HepG2 (cell line): ENCODE results near the gene DYSF. TPM values are rescaled to one million over a fixed set of nuclear protein-coding genes. Genes with fewer than 3 reads are reported as not detected.

Experiments
- ATAC-seq: fragments of 200-7000 bp; cut with Tn5 transposase; 3 replicates; pipeline ENCODE4 v1.9.1; 2020; ENCODE audit warnings: mild to moderate bottlenecking, moderate library complexity
- BruUV-seq: library from RNA; stranded (reverse); fragments of 400-500 nt; replicated peaks from 2 replicates; lab custom pipeline; 2021; lab: Mats Ljungman, UMichigan
- CTCF ChIA-PET: fragments of 300-600 bp; formaldehyde crosslinking; extraction: SDS; loops from one replicate; lab custom pipeline; 2021; ENCODE audit warnings: low total read pairs, inconsistent platforms, low intra/inter-chr PET ratio; lab: Yijun Ruan, JAX
- POLR2A ChIA-PET: fragments of 350-600 bp; sonication (Branson Sonifier 250); formaldehyde crosslinking; loops from one replicate; lab custom pipeline; 2020; ENCODE audit warnings: antibody characterized with exemption, inconsistent platforms; lab: Yijun Ruan, JAX
- DNase-seq: peaks from one replicate; pipeline ENCODE4 v3.0.0-alpha.2; 2015; ENCODE audit warnings: low spot score
- FAIRE-seq: peaks from 3 replicates; lab custom pipeline; 2011; peaks lifted over from hg19 to GRCh38; lab: Jason Lieb, UNC
- H2AFZ ChIP-seq: one replicate; pipeline ENCODE4 v1.6.1; 2011; ENCODE audit warnings: low read length, inconsistent platforms
- H3K27ac ChIP-seq: fragments of 300-600 bp; 3 replicates; pipeline ENCODE4 v1.8.0; 2011; ENCODE audit warnings: mixed run types, mild to moderate bottlenecking, mixed read lengths, low read length, inconsistent platforms; ENCODE audit not compliant: insufficient read depth; ENCODE audit errors: extremely low read length
- H3K27me3 ChIP-seq, 2 experiments: fragments of 200-600 bp in 1 of 2; 2 replicates in 1 of 2; 3 replicates in 1 of 2; pipeline versions ENCODE4 v1.6.0 to v1.8.0; 2011; ENCODE audit warnings: low read length in 2 of 2, mild to moderate bottlenecking in 2 of 2, moderate library complexity in 2 of 2, inconsistent platforms in 1 of 2; ENCODE audit not compliant: insufficient read depth in 2 of 2, control insufficient read depth in 1 of 2
- H3K36me3 ChIP-seq, 2 experiments: fragments of 200-600 bp in 1 of 2; replicated peaks in 1 of 2; 2 replicates in 1 of 2; 3 replicates in 1 of 2; pipeline versions ENCODE4 v1.5.1 to v1.8.0; 2011; ENCODE audit warnings: low read length in 2 of 2, inconsistent platforms in 1 of 2; ENCODE audit not compliant: insufficient read depth in 2 of 2, control insufficient read depth in 1 of 2
- H3K4me1 ChIP-seq: 2 replicates; pipeline ENCODE4 v1.5.1; 2012; ENCODE audit warnings: low read length, inconsistent platforms; ENCODE audit not compliant: insufficient read depth
- H3K4me2 ChIP-seq: 2 replicates; pipeline ENCODE4 v1.6.0; 2011; ENCODE audit warnings: low read depth, low read length, inconsistent platforms
- H3K4me3 ChIP-seq, 3 experiments: fragments of 200-600 bp in 1 of 3; sonication (generic), shearing (Covaris generic) in 1 of 3; replicated peaks in 1 of 3; 2 replicates each; pipeline ENCODE4 v1.5.1; 2011 to 2016; ENCODE audit warnings: low read length in 3 of 3, inconsistent platforms in 2 of 3, low read depth in 2 of 3, mild to moderate bottlenecking in 2 of 3, control low read depth in 1 of 3, mixed read lengths in 1 of 3; ENCODE audit not compliant: insufficient read depth in 1 of 3
- H3K79me2 ChIP-seq: one replicate; pipeline ENCODE4 v1.6.1; 2011; ENCODE audit warnings: low read length, inconsistent platforms; ENCODE audit not compliant: insufficient read depth
- H3K9ac ChIP-seq: 2 replicates; pipeline ENCODE4 v1.6.0; 2011; ENCODE audit warnings: mild to moderate bottlenecking, low read depth, low read length, inconsistent platforms; ENCODE audit not compliant: insufficient read depth
- H3K9me3 ChIP-seq: 2 replicates; pipeline ENCODE4 v1.5.1; 2012; ENCODE audit warnings: mild to moderate bottlenecking, low read length
- H4K20me1 ChIP-seq: 2 replicates; pipeline ENCODE4 v1.6.0; 2011; ENCODE audit warnings: inconsistent platforms, mild to moderate bottlenecking, low read length, moderate library complexity; ENCODE audit not compliant: insufficient read depth
- CBFB ChIP-seq: sonication (generic); formaldehyde crosslinking; IDR thresholded peaks from 2 replicates; pipeline ENCODE4 v1.4.0; 2020; ENCODE audit warnings: missing genetic modification reagents
- CBX2 ChIP-seq, 2 experiments: fragments of 200-600 bp in 1 of 2; sonication (generic); formaldehyde crosslinking in 1 of 2; IDR thresholded peaks; 2 replicates each; pipeline versions ENCODE4 v1.7.0 to v1.8.1; 2018 to 2022; ENCODE audit warnings: low read depth in 2 of 2, low read length in 1 of 2, mild to moderate bottlenecking in 1 of 2, missing genetic modification reagents in 1 of 2
- KDM4B ChIP-seq: sonication (generic); formaldehyde crosslinking; IDR thresholded peaks from 2 replicates; pipeline ENCODE4 v1.4.0; 2020; ENCODE audit warnings: missing genetic modification reagents
- ZFP82 ChIP-seq: sonication (generic); formaldehyde crosslinking; IDR thresholded peaks from 2 replicates; pipeline ENCODE4 v1.5.1; 2020; ENCODE audit warnings: mild to moderate bottlenecking, missing genetic modification reagents, borderline replicate concordance
- ZNF431 ChIP-seq: sonication (generic); formaldehyde crosslinking; IDR thresholded peaks from 2 replicates; pipeline ENCODE4 v1.9.0; 2022; ENCODE audit warnings: missing genetic modification reagents, low read depth, mild to moderate bottlenecking, borderline replicate concordance
- ZNF616 ChIP-seq: sonication (generic); formaldehyde crosslinking; IDR thresholded peaks from 2 replicates; pipeline ENCODE4 v1.5.0; 2020; ENCODE audit warnings: low read depth, mild to moderate bottlenecking, missing genetic modification reagents
- WGBS: methylation state at CpG from one replicate; pipeline ENCODE4 v1.1.6; 2017; ENCODE audit warnings: low lambda C conversion rate; 5-methylcytosine and 5-hydroxymethylcytosine counted together
- in situ Hi-C: cut with HindIII; loops from 2 replicates; pipeline ENCODE4 v1.10.0; 2017; ENCODE audit warnings: low pct_unique_long_range_greater_than_20kb; ENCODE audit not compliant: extremely low pct_ligation_motif_present
- intact Hi-C: fragments of 100-400 bp; cut with micrococcal nuclease; formaldehyde crosslinking; loops from one replicate; pipeline ENCODE4 v1.10.0; 2022; ENCODE audit not compliant: unreplicated experiment
- polyA plus RNA-seq, 8 experiments: library from polyadenylated mRNA; depleted of rRNA in 3 of 8; stranded (reverse) in 7 of 8; unstranded in 1 of 8; fragments of >200 nt; fragmentation: Illumina TruSeq in 4 of 8; extraction: Trizol in 4 of 8; gene quantifications; 2 replicates each; pipeline versions ENCODE4 v1.2.1 to v1.2.3, GENCODE V29; 2011 to 2016; ENCODE audit warnings: low read depth in 4 of 8, missing spikeins in 1 of 8, mixed read lengths in 1 of 8; ENCODE audit not compliant: insufficient read depth in 1 of 8
- total RNA-seq, 5 experiments: library from RNA; depleted of rRNA; stranded (reverse); fragments of >200 nt; fragmentation: Illumina TruSeq; extraction: Trizol; gene quantifications; 2 replicates each; pipeline ENCODE4 v1.2.3, GENCODE V29; 2016; ENCODE audit warnings: low read depth in 1 of 5
- TF ChIP-seq, protein P1 (sequence below): sonication (generic); formaldehyde crosslinking; IDR thresholded peaks from 2 replicates; pipeline ENCODE4 v1.9.0; 2022; ENCODE audit warnings: missing genetic modification reagents, mild to moderate bottlenecking, borderline replicate concordance
- TF ChIP-seq, protein P2 (sequence below): sonication (generic); formaldehyde crosslinking; IDR thresholded peaks from 2 replicates; pipeline ENCODE4 v1.8.1; 2023; ENCODE audit warnings: mild to moderate bottlenecking, missing genetic modification reagents, borderline replicate concordance
- TF ChIP-seq, protein P3 (sequence below): sonication (generic); formaldehyde crosslinking; IDR thresholded peaks from 2 replicates; pipeline ENCODE4 v1.4.0; 2020; ENCODE audit warnings: missing genetic modification reagents
- TF ChIP-seq, protein P4 (sequence below): sonication (generic); formaldehyde crosslinking; IDR thresholded peaks from 2 replicates; pipeline ENCODE4 v1.4.0; 2020; ENCODE audit warnings: missing genetic modification reagents

DYSF gene
- total and polyA plus RNA-seq, 2 of the 13 experiments (the other 11 are each of a cell fraction or from before 2014, with no cell fraction given), result 0.15 to 2.4 TPM

DNA sequence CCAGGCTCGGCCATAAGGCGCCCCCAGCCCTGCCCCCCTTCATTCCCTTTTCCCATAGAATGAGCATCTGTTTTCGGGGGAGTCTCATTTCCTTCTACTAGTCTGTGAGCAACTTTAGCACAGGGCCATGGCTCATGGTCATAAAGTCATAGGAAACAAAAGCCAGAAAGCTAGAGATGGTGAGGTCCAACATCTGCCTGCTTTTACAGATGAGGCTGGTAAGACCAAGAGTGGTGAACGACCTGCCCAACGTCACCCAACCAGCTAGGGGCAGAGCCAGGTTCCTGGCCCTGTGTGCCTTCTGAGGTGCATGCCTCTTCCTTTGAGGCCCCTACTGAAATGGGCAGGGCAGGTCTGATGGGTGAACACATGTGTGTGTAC is 212.7 kb downstream of the DYSF start:
- Histone ChIP-seq H3K27ac (no peak overlapping the region), H4K20me1 (no peaks in the 10 kb centered on the region), H3K9me3 (no peaks in the 10 kb centered on the region), H3K36me3 (no peaks in the 10 kb centered on the region), H3K4me1 (no peaks in the 10 kb centered on the region), H3K4me2 (no peak overlapping the region), H3K4me3 (no peak overlapping the region), H3K27me3 (no peaks in the 10 kb centered on the region), H2AFZ (no peak overlapping the region), H3K9ac (no peak overlapping the region), H3K79me2 (no peaks in the 10 kb centered on the region)
- in situ Hi-C loops, result no loop called here
- intact Hi-C loops, result no loop called here
- FAIRE-seq (no peak), DNase-seq (no peak), ATAC-seq (no peak)
- TF ChIP-seq ZNF431 (CRISPR knock-in tag), result no peak
- TF ChIP-seq, protein P1, sequence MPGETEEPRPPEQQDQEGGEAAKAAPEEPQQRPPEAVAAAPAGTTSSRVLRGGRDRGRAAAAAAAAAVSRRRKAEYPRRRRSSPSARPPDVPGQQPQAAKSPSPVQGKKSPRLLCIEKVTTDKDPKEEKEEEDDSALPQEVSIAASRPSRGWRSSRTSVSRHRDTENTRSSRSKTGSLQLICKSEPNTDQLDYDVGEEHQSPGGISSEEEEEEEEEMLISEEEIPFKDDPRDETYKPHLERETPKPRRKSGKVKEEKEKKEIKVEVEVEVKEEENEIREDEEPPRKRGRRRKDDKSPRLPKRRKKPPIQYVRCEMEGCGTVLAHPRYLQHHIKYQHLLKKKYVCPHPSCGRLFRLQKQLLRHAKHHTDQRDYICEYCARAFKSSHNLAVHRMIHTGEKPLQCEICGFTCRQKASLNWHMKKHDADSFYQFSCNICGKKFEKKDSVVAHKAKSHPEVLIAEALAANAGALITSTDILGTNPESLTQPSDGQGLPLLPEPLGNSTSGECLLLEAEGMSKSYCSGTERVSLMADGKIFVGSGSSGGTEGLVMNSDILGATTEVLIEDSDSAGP (CRISPR knock-in tag), result no peak
- no peak for TF ChIP-seq CBX2 (IDR thresholded peaks at IDR 0.05; ENCODE audit: low read depth, low read length)
- TF ChIP-seq CBX2 (CRISPR knock-in tag; IDR thresholded peaks at IDR 0.05; ENCODE audit: low read depth), result no peak
- no peak for TF ChIP-seq CBFB (CRISPR knock-in tag)
- TF ChIP-seq ZNF616 (CRISPR knock-in tag), result no peak
- TF ChIP-seq, protein P2, sequence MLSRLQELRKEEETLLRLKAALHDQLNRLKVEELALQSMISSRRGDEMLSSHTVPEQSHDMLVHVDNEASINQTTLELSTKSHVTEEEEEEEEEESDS (CRISPR knock-in tag), result no peak
- no peak for TF ChIP-seq KDM4B (CRISPR knock-in tag)
- TF ChIP-seq, protein P3, sequence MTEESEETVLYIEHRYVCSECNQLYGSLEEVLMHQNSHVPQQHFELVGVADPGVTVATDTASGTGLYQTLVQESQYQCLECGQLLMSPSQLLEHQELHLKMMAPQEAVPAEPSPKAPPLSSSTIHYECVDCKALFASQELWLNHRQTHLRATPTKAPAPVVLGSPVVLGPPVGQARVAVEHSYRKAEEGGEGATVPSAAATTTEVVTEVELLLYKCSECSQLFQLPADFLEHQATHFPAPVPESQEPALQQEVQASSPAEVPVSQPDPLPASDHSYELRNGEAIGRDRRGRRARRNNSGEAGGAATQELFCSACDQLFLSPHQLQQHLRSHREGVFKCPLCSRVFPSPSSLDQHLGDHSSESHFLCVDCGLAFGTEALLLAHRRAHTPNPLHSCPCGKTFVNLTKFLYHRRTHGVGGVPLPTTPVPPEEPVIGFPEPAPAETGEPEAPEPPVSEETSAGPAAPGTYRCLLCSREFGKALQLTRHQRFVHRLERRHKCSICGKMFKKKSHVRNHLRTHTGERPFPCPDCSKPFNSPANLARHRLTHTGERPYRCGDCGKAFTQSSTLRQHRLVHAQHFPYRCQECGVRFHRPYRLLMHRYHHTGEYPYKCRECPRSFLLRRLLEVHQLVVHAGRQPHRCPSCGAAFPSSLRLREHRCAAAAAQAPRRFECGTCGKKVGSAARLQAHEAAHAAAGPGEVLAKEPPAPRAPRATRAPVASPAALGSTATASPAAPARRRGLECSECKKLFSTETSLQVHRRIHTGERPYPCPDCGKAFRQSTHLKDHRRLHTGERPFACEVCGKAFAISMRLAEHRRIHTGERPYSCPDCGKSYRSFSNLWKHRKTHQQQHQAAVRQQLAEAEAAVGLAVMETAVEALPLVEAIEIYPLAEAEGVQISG (CRISPR knock-in tag), result no peak
- TF ChIP-seq, protein P4, sequence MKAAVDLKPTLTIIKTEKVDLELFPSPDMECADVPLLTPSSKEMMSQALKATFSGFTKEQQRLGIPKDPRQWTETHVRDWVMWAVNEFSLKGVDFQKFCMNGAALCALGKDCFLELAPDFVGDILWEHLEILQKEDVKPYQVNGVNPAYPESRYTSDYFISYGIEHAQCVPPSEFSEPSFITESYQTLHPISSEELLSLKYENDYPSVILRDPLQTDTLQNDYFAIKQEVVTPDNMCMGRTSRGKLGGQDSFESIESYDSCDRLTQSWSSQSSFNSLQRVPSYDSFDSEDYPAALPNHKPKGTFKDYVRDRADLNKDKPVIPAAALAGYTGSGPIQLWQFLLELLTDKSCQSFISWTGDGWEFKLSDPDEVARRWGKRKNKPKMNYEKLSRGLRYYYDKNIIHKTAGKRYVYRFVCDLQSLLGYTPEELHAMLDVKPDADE (CRISPR knock-in tag), result no peak
- no peak for TF ChIP-seq ZFP82
- WGBS, result 55% methylated on average over 5 of the region's 5 CpGs
- ChIA-PET POLR2A (no interaction called here), CTCF (no interaction called here)
- BruUV-seq, result no TSS peak
